NCI-H2196 (cell line): ENCODE measurements around the gene ZFYVE28.
A peak's percentile ranks its signal among the peaks of the same experiment; 100 is the strongest.

Experiments used
- DNase-seq: peaks from one replicate; lab custom pipeline; 2025; ENCODE audit not compliant: unreplicated experiment; lab: John Stamatoyannopoulos, UW

Gene ZFYVE28

DNA sequence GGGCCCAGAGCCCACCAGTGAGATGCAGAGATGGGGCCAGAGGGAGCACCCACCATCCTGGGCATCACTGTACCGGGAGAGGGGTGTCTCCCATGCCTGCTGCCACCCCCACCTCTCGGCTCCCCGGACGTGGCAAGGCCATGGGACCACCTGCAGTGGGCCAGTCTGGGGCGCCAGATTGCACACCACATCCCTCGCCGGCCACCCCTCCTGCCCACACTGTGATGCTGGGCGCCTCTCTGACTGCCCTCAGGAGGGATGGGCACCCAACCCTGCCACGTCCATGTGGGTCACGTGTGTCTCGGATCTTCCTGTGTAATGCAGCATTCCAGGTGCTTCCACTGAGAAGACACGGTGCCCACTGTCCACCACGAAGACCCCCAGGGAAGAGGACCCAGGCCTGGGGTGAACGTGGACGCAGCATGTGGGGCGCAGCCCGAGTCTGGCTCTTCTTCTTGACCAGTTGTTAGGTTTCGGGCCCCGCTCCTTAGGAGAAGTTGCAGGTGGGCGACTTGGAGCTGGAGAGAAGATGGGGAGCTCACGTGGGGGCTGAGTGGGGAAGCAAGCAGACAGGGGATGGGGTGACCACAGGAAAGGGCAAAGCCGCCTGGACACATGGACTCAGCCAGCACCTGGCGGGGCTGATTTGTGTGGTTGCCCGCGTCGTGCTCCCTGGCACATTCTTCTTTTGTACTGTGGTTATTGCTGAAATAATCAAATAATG is 47.7 kb downstream of the ZFYVE28 start:
- DNase-seq, result no peak

DNA sequence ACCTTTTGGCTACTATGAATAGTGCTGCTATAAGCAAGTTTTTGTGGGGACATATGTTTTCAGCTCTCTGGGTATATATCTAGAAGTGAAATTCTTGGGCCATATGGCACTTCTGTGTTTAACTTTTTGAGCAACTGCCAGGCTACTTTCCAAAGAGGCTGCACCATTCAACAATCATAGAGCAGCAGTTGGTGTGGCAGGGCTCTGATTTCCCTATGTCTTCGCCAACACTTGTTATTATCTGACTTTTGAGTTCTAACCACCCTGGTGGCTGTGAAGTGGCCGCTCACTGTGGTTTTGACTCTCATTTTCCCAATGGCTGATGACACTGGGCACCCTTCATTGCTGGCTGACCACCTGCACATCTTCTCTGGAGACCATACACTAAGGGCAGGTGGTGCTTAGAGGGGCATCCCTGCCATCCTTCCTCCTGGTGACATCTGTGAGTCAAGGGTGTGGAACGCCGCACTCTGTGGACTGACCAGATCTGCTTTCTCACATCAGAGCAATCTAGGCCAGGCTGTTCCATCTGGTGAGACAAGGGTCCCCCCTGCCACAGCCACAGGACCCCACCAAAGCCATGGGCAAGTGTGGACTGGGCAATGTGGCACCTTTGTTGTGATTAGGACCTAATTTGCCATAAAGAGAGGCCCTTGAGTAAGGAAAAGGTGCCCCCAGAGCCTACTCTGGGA is 49.6 kb downstream of the ZFYVE28 start:
- DNase-seq, result no peak

DNA sequence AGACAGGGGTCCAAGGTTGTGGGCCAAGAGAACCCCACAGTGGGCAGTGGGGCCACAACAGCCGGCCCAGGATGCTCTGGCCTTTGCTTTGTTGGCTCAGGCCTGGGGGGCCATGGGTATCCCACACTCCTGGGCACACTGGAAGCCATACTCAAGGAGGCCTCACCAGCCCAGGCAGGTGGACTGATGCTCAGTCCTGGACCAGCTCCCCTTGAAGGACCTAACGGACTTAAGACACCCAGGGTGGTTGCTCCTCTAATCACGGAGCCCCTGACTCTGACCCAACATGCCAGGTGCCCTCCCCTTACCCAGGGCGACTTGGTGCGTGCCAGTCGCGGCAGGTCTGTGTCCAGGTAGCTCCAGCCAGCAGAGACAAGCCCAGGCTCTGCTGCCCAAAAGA is 50.8 kb downstream of the ZFYVE28 start:
- no peak for DNase-seq

DNA sequence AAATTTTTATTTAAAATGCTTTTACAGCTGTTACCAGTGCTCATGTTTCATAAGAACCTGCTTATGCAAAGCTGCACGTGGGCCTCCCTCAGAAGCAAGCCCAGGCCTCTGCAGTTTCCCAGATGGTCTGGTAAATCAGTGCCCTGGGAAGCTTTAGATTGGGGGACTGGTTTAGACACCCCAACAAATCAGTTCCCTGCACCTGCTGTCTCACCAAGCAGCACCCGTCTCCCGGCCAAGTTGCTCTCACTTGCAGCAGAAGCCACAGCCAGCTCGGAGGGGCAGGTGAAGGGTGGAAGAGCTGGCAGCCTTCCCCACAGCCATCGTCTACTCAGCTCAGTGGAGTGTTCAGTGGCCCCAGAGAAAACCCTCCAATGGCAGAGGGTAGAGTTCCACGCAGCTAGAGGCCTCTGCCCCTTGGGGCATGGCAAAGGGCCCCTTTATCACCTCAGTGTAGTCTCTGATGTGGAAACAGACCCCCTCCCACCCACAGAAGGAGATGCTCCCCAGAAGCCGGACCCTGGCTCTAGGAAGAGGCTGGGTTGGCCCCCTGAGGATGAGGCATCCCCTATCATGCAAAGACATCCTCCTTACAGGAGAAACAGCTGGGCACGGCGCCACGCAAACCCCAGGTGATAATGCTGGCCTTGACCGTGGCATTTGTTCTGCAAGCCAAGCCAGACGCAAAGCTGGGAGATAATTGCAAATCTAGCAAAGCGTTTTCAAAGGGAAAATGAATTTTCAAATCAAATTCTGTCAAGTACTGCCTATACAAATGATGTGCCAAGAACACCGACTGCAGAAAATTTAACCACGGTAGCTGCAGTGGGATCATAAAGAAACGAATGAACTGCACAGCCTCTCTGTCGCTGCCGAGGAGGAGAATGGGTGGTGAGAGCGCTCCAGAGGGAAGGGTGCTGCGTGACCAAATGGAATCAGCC is 51.9 kb downstream of the ZFYVE28 start:
- peak; percentile 5 for DNase-seq

DNA sequence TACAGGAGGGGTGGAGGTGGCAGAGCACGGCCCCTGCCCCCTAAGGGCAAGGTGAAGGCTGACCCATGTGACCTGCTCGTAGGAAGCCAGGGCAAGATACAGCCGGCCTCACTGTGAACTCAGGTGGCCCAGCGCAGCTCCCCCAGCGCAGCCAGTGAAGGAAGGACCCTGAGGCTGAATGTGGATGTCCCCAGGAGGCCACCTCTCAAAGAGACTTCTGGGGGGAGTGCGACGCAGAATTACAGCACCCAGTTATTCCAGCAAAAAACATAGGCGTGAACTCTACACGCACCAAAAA is 52.6 kb downstream of the ZFYVE28 start:
- DNase-seq, result no peak

DNA sequence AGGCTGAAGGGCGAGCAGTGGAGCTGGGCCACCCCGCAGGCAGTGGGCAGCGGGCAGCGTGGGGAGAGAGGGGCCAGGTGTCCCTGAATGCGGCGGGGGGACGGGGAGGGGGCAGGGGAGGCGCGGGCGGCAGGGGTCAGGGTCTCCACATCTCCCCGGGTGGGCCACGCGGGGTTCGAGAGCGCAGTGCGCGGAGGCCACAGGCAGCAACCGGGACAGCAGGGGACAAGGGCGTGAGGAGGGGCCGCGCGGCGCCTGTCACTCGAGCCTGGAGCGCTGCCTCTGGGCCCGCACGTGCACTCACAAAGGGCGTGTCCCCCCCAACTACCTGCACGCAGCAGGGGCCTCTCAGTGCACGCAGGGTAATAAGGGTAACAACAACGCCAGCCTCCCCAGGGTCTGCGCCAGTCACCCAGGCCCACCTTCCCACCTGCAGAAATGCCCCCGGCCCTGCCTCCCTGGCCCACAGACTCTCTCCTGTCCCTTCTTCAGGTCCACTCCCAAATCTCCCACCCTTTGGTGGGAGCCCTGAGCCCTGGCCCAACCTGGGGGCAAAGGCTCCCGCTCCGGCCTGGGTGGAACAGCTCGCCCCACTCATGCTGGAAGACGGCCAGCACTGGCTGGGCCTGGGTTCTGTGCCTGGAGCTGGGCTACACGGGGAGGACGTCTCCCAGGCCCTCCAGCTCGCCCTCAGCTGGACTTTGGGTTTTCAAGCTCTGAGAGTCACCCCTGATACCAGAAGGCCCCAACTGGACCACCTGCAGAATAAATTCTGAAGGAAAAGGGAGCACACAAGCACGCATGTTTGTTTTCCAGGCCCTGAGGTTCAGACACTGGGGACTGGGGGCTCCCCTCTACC is 53.2 kb downstream of the ZFYVE28 start:
- no peak for DNase-seq

DNA sequence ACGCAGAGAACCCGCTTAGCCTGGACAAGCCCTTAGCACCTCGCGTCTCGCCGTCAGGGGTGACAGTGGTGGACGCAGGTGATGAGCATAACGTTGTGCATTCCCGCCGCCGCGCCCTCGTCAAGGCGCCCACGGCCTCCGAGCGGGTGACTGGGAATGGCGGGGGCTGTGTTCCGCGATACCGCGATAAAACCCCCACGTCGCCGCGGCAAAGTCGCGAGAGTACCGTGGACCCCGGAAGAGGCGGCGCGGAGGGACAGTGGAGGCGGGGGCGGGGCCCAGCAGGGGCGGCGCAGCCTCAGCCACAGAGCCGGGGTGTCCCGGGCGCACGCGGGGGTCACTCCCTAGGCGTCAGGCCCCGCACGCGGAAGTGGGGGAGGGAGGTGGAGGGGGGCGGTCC is 53.8 kb downstream of the ZFYVE28 start:
- no peak for DNase-seq

DNA sequence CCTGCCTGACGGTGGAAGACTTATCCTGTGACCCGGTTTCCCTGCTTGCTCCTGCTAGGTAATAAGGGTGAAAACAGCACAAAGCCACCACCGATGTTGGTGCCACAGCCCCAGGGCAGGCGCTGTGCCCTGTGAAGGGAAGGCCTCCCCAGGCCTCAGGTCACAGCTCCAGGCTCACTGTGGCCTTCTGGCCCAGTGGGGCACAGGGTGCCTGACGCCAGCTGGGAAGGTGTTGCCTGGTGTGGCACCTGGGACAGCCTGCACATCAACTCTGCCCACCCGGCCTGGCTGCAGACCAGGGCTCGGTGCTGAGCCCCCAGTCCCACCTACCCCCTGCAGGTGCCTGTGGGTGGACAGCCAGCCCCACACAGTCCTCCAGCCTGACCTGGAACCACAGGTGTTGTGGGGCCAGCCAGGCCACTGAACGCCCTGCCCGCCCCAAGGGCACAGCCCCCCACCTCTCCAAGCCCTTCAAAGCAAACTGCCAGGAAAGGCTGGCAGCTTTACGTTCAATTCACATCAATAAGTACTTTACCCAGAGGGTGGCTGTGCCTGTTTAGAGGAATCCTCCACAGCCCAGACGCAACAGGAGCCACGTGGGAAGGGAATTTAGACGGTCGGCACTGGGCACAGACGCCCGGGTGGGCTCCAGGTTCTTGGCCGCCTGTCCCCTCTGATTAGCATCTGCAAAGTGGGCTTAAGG is 54.3 kb downstream of the ZFYVE28 start:
- DNase-seq, result no peak

DNA sequence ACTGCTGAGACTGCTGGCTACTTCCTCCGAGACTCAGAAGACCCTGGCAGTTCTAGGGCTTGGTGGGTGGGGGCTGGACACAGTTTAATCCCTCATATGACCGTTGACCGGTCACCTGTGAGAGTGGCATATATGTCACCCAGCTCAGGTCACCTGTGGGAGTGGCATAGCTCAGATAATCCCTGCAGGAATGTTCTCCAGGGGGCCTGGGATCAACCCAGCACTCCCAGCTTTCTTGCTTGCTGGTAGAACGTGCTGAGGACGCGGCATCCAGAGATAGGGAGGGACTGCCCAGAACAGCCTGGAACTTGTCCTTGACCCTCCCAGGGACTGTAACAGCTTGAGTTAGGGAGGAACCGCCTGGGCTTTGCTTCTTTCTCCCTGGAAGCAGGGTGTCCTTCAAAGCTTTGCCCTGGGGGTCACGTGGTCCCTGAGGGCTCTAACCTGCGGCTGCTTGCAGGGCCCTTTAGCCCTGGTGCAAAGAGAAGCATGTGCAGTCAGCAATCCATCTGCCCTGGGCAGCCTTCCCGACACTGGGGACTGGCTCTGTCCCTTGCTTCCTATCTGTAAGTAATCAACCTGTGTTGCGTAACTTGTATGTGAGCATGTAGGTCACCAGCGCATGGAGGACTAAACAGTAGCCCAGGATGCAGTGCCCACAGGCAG is 55.3 kb downstream of the ZFYVE28 start:
- no peak for DNase-seq

DNA sequence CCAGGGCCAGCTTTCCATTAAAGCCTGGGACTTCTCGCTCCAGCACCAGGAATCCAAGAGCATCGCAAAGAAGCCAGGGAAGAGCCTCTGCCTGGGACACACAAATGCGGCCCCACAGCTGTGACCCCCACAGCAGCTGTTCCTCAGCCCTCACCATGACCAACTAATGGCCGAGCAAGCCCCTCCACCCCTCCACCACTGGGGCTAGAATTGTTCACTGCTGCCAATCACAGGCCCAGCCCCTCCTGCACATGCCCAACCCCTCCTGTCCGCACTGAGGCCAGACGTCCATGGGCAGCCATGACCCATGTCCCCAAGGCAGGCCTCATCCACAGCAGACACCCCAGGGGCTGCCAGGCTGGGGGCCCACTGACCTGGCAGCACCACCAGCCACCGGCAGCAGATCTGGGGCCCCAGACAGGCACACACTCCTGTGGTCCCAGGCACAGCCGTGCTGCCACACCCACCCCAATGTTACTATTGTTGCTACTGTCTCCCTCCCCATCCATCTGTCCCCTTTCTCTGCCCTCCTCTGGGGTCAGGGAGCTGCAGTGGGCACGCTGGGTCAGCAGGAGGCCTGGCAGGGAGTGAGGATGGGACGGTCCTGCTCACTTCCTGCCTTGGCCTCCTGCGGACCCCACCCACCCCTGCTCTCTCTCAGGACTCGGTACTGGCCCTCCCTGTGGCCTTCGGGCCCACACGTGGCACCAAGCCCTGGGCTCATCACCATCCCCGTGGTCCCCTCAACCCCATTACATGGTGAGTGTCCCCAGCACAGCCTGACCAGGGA is 56.0 kb downstream of the ZFYVE28 start:
- no peak for DNase-seq

DNA sequence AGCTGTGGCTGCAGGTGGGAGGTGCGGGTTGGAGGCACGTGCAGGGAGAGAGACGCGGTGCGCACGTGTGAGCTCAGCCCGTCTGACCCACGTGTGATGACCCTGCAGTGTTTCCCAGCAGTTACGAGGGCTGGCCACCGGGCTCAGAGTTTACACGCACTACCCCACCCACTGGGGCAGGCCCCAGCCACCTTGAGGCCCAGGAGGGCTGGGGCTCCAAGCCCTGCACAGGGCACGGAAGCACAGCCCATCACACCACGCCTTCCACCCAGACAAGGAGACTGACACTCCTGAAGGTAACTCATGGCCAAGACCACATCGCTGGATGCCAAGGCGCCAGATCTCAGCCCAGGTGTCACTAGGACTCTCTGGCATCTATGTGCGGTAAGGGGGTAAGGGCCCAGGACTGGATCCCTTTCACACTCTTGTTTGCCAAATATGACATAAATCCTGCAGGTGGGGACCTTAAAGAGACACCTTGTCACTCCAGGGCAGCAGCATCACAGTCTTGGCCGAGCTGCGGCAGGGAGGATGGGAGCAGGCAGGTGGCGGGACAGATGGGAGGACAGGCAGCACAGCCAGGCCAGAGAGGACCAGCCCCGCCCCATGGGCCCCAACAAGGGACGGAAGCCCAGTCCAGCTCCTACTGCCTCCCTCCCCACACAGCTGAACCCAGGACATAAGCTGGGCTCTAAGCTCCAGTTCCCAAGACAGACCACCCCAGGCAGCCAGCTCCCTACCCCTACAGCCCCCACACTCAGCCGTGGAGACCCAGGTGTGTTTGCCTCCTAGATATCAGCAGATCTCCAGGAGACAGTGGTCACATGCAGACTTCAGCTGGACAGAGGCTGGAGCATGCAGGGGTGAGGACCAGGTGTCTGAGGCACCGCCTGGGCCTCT is 56.8 kb downstream of the ZFYVE28 start:
- DNase-seq, result no peak

DNA sequence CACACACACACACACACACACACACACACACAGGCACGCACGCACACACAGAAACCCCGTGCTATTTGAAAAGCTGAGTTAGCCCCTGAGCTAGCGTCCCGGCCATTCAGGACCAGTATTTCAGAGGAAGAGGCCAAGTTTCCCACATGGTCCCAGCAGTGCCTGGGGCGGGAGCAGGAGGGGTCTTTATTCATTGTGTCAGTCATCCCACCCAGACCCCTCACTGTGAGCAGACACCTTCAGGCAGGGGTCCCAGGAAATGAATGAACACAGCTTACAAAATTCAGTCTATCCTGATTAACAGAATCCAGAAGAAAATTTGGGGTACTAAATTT is 58.1 kb downstream of the ZFYVE28 start:
- no peak for DNase-seq

DNA sequence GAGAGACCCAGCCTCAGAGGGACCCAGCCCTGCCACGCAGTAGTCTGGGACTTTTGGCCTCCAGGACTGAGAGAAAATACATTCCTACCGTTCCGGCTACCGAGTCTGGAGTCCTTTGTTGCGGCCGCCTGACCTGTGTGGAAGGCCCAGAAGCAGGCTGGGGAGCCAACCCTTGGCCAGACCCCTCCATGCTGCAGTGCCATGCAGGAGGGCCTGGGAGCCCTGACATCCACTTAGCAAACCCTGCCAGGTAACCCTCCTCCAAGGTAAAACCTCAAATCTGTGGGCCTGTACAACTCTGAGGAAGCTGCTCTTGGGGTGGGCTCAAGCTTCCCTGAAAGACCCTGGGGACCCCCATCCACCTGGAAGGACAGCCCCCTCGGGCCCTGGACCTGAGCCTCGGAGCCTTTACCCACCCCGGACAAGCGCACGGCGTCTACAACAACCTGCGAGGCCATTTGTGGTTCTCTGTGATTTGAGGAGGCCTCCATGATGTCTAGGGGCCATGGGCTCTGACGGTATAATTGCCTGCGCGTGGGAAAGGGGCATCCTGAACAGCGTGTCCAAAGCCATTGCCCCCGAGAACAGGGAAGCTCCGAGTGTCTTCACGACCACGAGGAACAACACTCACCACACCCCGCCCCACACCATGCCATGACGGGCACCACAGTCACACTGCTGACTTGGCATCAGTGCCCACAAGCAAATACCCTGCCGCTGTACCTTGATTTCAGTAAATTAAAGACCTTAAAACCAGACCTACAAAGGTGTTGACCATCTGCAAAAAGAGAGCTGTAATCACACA is 58.7 kb downstream of the ZFYVE28 start:
- no peak for DNase-seq

DNA sequence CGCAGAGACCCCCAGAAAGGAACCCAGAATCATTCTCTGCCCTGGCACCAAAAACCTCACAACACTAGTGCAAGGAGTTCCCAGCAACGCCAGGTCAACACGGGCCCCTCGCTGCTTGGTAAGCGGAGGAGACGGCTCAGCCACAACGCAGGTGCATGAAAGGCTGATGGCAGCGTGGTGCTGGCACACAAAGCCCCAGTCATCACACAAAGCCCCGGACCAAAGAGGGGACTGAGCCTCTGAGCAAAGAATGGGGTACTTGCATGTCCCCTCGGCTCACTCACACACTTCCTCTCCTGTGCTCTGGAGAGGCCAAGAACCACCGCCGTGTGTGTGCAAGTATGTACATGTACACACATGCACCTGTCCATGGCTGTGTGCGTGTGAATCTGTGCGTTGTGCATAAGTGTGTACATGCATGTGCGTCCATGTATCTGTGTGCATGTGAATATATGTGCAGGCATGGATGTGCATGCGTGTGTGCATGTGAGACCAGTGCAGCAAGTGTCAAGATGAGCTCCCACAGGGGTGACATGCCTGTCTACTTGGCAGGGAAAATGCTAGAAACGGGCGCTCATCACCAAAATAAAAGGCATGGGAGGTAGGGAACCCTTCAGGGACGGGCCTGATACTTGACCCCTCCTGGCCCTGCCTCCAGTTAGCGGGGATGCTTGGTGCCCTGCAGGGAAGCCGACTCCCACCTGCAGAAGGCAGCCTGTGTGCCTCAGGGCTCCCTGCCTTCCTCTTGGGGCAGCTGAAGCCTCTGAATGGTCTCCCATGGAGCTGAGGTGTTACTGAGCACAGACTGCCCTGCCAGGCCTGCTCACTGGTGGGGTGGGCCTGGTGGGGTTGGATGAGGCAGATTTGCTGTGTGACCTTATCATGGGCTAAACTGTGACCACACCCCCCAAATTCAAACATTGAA is 60.4 kb downstream of the ZFYVE28 start:
- no peak for DNase-seq

DNA sequence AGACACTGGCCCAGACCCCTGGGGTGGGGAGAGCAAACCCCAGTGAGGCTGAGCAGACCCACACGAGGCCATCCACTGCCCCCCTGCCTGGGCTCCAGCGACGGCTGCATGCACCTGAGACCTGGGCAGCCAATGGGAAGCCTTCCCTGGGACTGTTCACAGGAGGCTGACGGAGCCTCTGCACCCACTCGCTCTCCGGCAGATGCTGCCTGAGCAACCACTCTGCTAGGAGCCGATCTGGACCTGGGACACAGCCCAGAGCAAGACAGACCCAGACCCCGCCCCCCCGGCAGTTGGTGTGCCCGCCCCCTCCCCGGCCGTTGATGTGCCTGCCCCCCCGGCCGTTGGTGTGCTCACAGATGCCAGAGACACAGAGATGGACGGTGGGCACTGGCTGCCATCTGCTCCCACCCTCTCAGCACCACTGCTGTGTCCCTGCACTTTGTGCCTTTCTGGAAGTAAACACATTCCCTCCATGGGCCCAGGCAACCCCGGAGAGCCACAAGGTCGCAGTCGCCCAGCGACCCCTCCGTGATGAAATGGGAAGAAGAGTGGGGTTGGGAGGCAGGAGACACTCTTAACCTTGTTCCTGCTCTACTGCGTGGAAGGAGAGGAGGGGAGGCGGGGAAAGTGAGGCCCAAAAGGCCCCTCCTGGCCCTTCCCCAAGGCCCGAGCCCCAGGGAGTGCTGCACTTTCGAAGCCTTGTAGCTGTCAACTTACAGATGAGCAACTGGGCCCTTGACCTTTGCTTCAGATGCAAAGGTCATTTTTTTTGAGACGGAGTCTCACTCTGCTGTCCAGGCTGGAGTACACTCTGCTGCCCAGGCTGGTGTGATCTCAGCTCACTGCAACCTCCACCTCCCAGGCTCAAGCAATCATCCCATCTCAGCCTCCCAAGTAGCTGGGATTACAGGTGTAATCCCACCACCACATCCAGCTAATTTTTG is 62.0 kb downstream of the ZFYVE28 start:
- DNase-seq, result no peak
